Measurements from ENCODE around the gene ATP13A3.
"Not testable (repeated sequence)": the region's sequence is repeated elsewhere in the genome, so short reads cannot be mapped to it uniquely, and the experiment has no call there.

Gene ATP13A3

DNA sequence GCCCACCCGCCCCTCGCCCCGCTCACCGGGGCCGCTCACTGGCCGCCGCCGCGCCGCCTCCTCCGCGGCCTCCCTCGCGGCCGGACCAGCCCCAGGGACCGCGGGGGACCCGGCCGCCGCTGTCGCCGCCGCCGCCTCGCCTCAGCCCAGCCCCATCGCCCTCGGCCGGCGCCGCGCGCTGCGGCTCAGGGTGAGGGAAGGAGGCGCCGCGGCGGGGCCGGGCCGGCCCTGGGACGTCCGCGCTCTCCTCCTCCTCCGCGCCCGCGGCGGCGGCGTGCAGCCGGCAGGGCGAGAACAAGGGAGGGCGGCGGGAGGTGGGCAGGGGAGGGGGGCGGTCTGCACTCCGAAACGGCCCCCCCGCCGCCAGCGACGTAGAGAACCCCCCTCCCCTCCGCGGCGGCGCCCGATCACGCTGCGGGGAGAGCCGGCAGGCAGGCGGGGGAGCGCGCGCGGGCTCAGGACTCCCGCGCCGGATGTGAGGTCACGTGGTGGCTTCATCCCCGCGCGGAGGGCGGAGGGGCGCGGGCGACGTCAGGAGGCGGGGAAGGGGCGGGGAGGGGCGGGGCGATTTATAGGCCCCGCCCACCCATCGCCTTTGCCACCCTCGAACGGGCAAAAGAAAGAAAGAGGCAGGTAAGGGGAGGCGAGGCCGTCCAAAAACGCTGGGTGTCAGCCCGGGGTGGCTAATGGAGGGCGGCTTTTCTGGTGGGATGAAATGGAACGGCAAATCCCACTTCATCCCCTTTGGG, at the start of gene ATP13A3:
ATP13A3 (minus strand) TSS at position 463 of the 749 bp plus-strand sequence. CDS start 24,812 bp downstream, outside the sequence.
- Histone ChIP-seq H3K9me3 (ENCODE audit: control insufficient read depth, low read depth, low read length) (no peaks in the 10 kb centered on the region), H3K4me1 (ENCODE audit: control insufficient read depth, low read depth, low read length) (peaks cover 7% of the 10 kb centered on the region), H3K9ac (ENCODE audit: low read length) (peak within 1 kb of the TSS; percentile 71), H3K4me3 (ENCODE audit: low read length) (peak within 1 kb of the TSS; percentile 93), H3K36me3 (ENCODE audit: control insufficient read depth, low read depth, low read length) (peaks cover 5% of the 10 kb centered on the region), H3K27ac (ENCODE audit: low read length) (no peak within 1 kb of the TSS), H3K27me3 (ENCODE audit: control insufficient read depth, insufficient read depth, low read length) (no peaks in the 10 kb centered on the region)

DNA sequence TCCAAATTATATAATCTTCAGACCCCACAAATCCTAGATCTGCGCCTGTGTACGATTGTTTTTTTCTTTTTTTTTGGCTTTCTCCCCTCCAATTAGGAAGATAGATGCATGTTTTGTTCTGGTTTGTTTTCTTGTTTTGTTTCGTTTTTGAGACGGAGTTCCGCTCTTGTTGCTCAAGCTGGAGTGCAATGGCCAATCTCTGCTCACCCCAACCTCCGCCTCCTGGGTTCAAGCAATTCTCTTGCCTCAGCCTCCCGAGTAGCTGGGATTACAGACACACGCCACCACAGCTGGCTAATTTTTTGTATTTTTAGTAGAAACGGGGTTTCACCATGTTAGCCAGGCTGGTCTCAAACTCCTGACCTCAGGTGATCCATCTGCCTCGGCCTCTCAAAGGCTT, 48.4 kb upstream of the ATP13A3 start:
- not testable (repeated sequence) for H3K4me3 ChIP-seq (ENCODE audit: low read length); H3K4me1 ChIP-seq (ENCODE audit: control insufficient read depth, low read depth, low read length); H3K9ac ChIP-seq (ENCODE audit: low read length); H3K9me3 ChIP-seq (ENCODE audit: control insufficient read depth, low read depth, low read length); H3K27me3 ChIP-seq (ENCODE audit: control insufficient read depth, insufficient read depth, low read length); H3K36me3 ChIP-seq (ENCODE audit: control insufficient read depth, low read depth, low read length); H3K27ac ChIP-seq (ENCODE audit: low read length)

DNA sequence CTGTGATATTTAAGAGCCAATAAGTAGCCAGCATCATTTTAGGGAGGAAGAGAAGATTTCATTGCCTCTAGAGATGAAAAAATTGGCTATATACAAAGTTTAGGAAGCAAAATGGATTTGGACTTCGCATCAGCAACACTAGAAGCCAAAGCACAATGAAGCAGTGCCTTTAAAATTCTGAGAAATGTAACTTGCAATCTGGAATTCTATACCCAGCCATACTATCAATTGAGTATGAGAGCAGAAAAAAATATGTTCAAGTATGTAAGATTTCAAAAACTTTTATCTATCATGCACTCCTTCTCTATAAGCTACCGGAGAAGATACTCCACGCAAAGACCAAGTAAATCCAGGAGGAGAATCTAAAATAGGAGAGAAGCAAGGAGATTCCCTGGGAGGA, 47.4 kb upstream of the ATP13A3 start:
- Histone ChIP-seq H3K9me3 (ENCODE audit: control insufficient read depth, low read depth, low read length) (no peaks in the 10 kb centered on the region), H3K27me3 (ENCODE audit: control insufficient read depth, insufficient read depth, low read length) (no peaks in the 10 kb centered on the region), H3K4me3 (ENCODE audit: low read length) (no peak overlapping the region), H3K9ac (ENCODE audit: low read length) (no peak overlapping the region), H3K4me1 (ENCODE audit: control insufficient read depth, low read depth, low read length) (no peaks in the 10 kb centered on the region), H3K36me3 (ENCODE audit: control insufficient read depth, low read depth, low read length) (no peaks in the 10 kb centered on the region), H3K27ac (ENCODE audit: low read length) (no peak overlapping the region)

DNA sequence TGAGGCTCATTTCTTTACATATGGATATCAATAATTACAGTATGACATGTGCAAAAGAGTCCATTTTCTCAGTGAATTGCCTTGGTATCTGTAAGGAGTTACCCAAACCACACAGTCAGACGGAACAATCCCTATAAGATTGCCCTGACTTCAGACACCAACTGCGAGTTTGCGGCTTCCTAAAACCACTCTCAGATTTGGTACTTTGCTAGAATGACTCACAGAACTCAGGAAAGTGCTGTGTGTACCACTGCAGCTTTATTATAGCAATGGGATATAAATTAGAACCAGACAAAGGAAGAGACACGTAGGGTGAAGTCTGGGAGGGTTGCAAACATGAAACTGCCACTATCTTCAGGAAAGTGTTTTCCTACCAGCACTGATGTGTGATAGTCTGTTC, 45.8 kb upstream of the ATP13A3 start:
- Histone ChIP-seq H3K36me3 (ENCODE audit: control insufficient read depth, low read depth, low read length) (no peaks in the 10 kb centered on the region), H3K27me3 (ENCODE audit: control insufficient read depth, insufficient read depth, low read length) (no peaks in the 10 kb centered on the region), H3K4me3 (ENCODE audit: low read length) (no peak overlapping the region)

DNA sequence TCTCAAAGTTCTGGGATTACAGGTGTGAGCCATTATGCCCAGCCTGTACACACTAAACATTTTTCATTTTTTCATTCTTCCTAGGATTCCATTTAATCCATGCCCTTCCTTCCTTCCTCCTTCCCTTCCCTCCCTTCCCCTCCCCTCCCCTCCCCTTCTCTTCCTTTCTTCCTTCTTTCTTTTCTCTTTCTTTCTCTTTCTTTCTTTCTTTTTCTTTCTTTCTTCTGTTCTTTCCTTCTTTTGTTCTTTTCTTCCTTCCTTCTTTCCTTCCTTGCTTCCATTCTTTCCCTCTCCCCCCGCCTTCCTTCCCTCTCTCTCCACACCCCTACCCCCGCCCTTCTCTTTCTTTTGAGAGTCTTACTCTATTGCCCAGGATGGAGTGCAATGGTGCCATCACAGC, 40.9 kb upstream of the ATP13A3 start:
- no peak overlapping the region for H3K9ac ChIP-seq (ENCODE audit: low read length)
- H3K27ac ChIP-seq (ENCODE audit: low read length) = no peak overlapping the region
- H3K4me1 ChIP-seq (ENCODE audit: control insufficient read depth, low read depth, low read length) = no peaks in the 10 kb centered on the region
- H3K9me3 ChIP-seq (ENCODE audit: control insufficient read depth, low read depth, low read length) = no peaks in the 10 kb centered on the region
- H3K4me3 ChIP-seq (ENCODE audit: low read length) = no peak overlapping the region
- no peaks in the 10 kb centered on the region for H3K36me3 ChIP-seq (ENCODE audit: control insufficient read depth, low read depth, low read length)
- no peaks in the 10 kb centered on the region for H3K27me3 ChIP-seq (ENCODE audit: control insufficient read depth, insufficient read depth, low read length)

More for the DNA sequence above, 45.8 kb upstream of the ATP13A3 start:
- Histone ChIP-seq H3K4me1 (ENCODE audit: control insufficient read depth, low read depth, low read length) (no peaks in the 10 kb centered on the region), H3K27ac (ENCODE audit: low read length) (no peak overlapping the region), H3K9me3 (ENCODE audit: control insufficient read depth, low read depth, low read length) (no peaks in the 10 kb centered on the region), H3K9ac (ENCODE audit: low read length) (no peak overlapping the region)

DNA sequence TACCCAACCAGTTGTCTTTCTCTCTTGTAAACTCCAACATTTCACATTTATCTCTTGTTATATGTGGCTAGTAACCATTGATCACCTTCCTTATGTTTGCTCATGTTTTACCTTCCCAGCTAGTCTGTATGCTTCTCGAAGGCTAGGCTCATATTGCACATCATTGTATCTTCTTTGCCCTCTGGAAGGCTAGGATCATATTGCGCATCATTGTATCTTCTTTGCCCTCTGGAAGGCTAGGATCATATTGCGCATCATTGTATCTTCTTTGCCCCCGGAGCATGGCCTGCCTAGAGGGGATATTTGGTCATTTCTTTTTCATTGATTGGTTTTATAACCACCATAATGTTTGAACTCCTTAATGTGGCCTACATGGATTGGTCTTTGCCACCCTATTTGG, 39.4 kb upstream of the ATP13A3 start:
- Histone ChIP-seq H3K4me3 (ENCODE audit: low read length) (no peak overlapping the region), H3K9ac (ENCODE audit: low read length) (no peak overlapping the region), H3K27me3 (ENCODE audit: control insufficient read depth, insufficient read depth, low read length) (no peaks in the 10 kb centered on the region), H3K9me3 (ENCODE audit: control insufficient read depth, low read depth, low read length) (no peaks in the 10 kb centered on the region), H3K36me3 (ENCODE audit: control insufficient read depth, low read depth, low read length) (no peaks in the 10 kb centered on the region), H3K27ac (ENCODE audit: low read length) (no peak overlapping the region), H3K4me1 (ENCODE audit: control insufficient read depth, low read depth, low read length) (no peaks in the 10 kb centered on the region)

DNA sequence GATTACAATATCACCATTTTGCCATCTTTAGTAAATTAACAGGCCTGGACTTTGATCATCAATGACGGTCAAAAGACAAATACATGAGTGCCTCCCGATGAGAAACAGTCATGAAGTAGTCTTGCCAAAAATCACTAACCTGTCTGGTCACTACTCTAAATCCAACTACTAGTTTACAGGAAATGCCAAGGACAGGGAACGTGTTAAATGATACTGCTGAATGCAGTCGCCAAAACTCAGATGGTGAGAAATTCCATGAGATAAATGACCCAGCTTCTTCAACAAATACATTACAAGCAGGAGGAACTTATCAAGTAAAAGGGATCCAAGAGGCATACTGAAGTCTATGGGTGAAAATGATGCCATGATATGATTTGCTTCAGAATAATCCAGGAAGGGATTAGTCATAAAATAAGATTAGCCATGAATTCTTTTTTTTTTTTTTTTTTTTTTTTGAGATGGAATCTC, 35.8 kb upstream of the ATP13A3 start:
- H3K4me3 ChIP-seq (ENCODE audit: low read length) = no peak overlapping the region
- H3K9ac ChIP-seq (ENCODE audit: low read length) = no peak overlapping the region
- H3K4me1 ChIP-seq (ENCODE audit: control insufficient read depth, low read depth, low read length) = no peaks in the 10 kb centered on the region
- H3K27ac ChIP-seq (ENCODE audit: low read length) = no peak overlapping the region
- no peaks in the 10 kb centered on the region for H3K27me3 ChIP-seq (ENCODE audit: control insufficient read depth, insufficient read depth, low read length)
- H3K36me3 ChIP-seq (ENCODE audit: control insufficient read depth, low read depth, low read length) = no peaks in the 10 kb centered on the region
- H3K9me3 ChIP-seq (ENCODE audit: control insufficient read depth, low read depth, low read length) = no peaks in the 10 kb centered on the region

DNA sequence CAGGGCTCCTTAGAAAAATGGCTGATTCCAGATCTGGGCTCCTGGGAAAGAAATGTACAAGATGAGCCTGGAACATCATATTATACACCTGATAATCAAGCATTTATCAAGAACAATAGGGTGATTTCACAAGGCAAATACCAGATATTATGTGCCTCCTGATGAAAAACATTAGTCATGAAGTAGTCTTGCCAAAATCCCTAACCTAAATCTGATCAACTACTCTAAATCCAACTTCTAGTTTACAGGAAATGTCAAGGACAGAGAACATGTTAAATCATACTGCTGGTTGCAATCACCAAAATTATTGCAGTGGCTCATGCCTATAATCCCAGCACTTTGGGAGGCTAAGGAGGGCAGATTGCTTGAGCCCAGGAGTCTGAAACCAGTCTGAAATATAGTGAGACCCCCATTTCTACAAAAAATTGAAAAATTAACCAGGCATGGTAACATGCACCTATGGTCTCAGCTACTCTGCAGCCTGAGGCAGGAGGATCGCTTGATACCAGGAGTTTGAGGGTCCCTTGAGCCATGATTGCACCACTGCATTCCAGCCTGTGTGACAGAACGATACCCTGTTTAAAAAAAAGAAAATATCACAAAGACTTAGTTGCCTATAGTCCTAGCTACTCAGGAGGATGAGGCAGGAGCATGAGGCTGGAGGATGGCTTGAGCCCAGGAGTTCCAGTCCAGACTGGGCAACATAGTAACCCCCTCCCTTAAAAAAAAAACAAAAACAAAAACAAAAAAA, 34.9 kb upstream of the ATP13A3 start:
- H3K4me3 ChIP-seq (ENCODE audit: low read length) = no peak overlapping the region
- no peak overlapping the region for H3K27ac ChIP-seq (ENCODE audit: low read length)
- H3K36me3 ChIP-seq (ENCODE audit: control insufficient read depth, low read depth, low read length) = no peaks in the 10 kb centered on the region
- H3K4me1 ChIP-seq (ENCODE audit: control insufficient read depth, low read depth, low read length) = no peaks in the 10 kb centered on the region
- H3K9me3 ChIP-seq (ENCODE audit: control insufficient read depth, low read depth, low read length) = no peaks in the 10 kb centered on the region
- H3K27me3 ChIP-seq (ENCODE audit: control insufficient read depth, insufficient read depth, low read length) = no peaks in the 10 kb centered on the region
- H3K9ac ChIP-seq (ENCODE audit: low read length) = no peak overlapping the region

DNA sequence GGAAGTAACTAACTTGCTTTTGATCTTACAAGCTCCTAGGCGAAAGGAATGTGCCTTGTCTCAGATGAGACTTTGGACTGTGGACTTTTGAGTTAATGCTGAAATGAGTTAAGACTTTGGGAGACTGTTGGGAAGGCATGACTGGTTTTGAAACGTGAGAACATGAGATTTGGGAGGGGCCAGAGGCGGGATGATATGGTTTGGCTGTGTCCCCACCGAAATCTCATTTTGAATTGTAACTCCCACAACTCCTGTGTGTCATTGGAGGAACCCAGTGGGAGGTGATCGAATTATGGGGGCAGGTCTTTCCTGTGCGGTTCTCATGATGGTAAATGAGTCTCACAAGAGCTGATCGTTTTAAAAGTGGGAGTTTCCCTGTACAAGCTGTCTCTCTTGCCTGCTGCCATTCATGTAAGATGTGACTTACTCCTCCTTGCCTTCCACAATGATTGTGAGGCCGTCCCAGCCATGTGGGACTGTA, 33.9 kb upstream of the ATP13A3 start:
- H3K27ac ChIP-seq (ENCODE audit: low read length); H3K27me3 ChIP-seq (ENCODE audit: control insufficient read depth, insufficient read depth, low read length); H3K4me1 ChIP-seq (ENCODE audit: control insufficient read depth, low read depth, low read length); H3K9me3 ChIP-seq (ENCODE audit: control insufficient read depth, low read depth, low read length); H3K9ac ChIP-seq (ENCODE audit: low read length); H3K36me3 ChIP-seq (ENCODE audit: control insufficient read depth, low read depth, low read length); H3K4me3 ChIP-seq (ENCODE audit: low read length): not testable (repeated sequence)

DNA sequence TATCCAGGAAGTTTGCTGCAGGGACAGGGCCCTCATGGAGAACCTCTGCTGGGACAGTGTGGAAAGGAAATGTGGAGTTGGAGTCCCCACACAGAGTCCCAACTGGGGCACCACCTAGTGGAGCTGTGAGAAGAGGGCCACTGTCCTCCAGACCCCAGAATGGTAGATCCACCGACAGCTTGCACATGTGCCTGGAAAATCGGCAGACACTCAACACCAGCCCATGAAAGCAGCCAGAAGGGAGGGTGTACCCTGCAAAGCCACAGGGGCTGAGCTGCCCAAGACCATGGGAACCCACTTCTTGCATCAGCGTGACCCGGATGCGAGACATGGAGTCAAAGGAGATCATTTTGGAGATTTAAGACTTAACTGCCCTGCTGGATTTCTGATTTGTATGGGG, 33.4 kb upstream of the ATP13A3 start:
- H3K4me1 ChIP-seq (ENCODE audit: control insufficient read depth, low read depth, low read length); H3K9me3 ChIP-seq (ENCODE audit: control insufficient read depth, low read depth, low read length); H3K27ac ChIP-seq (ENCODE audit: low read length); H3K27me3 ChIP-seq (ENCODE audit: control insufficient read depth, insufficient read depth, low read length); H3K9ac ChIP-seq (ENCODE audit: low read length); H3K4me3 ChIP-seq (ENCODE audit: low read length); H3K36me3 ChIP-seq (ENCODE audit: control insufficient read depth, low read depth, low read length): not testable (repeated sequence)

DNA sequence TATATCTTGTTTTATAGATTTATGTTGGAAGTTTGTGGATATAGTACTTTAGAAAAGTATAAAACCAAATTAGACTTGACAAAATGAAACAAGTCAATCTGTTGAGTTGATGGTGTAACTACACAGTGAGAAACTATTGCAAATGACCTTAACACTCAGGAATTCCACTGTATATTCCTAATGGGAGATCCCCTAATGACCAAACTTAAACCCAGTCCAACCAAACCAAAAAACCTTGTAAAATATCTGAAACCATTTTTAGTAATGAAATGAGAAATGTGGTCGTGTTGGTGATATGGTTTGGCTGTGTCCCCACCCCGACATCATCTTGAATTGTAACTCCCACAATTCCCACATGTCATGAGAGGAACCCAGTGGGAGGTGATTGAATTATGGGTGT, 31.9 kb upstream of the ATP13A3 start:
- H3K9ac ChIP-seq (ENCODE audit: low read length) = no peak overlapping the region
- no peaks in the 10 kb centered on the region for H3K27me3 ChIP-seq (ENCODE audit: control insufficient read depth, insufficient read depth, low read length)
- H3K4me1 ChIP-seq (ENCODE audit: control insufficient read depth, low read depth, low read length) = no peaks in the 10 kb centered on the region
- H3K9me3 ChIP-seq (ENCODE audit: control insufficient read depth, low read depth, low read length) = no peaks in the 10 kb centered on the region
- no peaks in the 10 kb centered on the region for H3K36me3 ChIP-seq (ENCODE audit: control insufficient read depth, low read depth, low read length)
- no peak overlapping the region for H3K27ac ChIP-seq (ENCODE audit: low read length)
- no peak overlapping the region for H3K4me3 ChIP-seq (ENCODE audit: low read length)

DNA sequence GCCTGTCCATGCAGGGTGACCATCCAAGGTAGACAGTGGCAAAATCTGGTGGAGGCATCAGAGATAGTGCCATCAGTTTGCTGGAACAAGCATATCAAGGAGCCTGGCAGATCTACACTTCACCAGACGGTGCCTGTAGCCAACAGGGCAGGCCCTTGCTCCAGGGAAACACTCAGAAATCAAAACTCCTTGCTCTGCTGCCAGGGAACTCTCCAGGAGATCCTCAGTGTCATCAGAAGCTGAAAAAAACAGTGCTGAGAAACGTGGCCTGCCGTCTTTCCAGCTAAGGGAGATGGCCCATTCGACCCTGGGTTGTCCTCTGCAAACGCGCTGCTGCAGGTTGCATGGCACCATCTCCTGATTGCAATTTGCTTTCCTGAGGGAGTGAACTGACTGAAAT, 30.5 kb upstream of the ATP13A3 start:
- Histone ChIP-seq H3K36me3 (ENCODE audit: control insufficient read depth, low read depth, low read length) (no peaks in the 10 kb centered on the region), H3K4me3 (ENCODE audit: low read length) (no peak overlapping the region), H3K4me1 (ENCODE audit: control insufficient read depth, low read depth, low read length) (no peaks in the 10 kb centered on the region), H3K9ac (ENCODE audit: low read length) (no peak overlapping the region), H3K27ac (ENCODE audit: low read length) (no peak overlapping the region), H3K9me3 (ENCODE audit: control insufficient read depth, low read depth, low read length) (no peaks in the 10 kb centered on the region), H3K27me3 (ENCODE audit: control insufficient read depth, insufficient read depth, low read length) (no peaks in the 10 kb centered on the region)
